ENCODE measurements around the gene ARIH1. TPM values are rescaled to one million over a fixed set of nuclear protein-coding genes. Genes with fewer than 3 reads are reported as not detected.

The ARIH1 gene
- total and polyA plus RNA-seq, 2 experiments from 2014 or later, result 93.1 to 132 TPM

Other genes starting within 250 kb of the ARIH1 start
- 1,894 and 2,333 TPM in 2 replicates for gene PKM, start 243.1 kb upstream of the ARIH1 start, total RNA-seq
- 2,112 and 2,578 TPM in 2 replicates for gene PKM, start 243.1 kb upstream of the ARIH1 start, polyA plus RNA-seq
- gene PARP6, start 201.8 kb upstream of the ARIH1 start, total RNA-seq, result 41.5 and 41.9 TPM in 2 replicates
- gene PARP6, start 201.8 kb upstream of the ARIH1 start, polyA plus RNA-seq, result 65.1 and 72.8 TPM in 2 replicates
- gene CELF6, start 154.2 kb upstream of the ARIH1 start, total RNA-seq, result 1.3 and 2.5 TPM in 2 replicates
- gene CELF6, start 154.2 kb upstream of the ARIH1 start, polyA plus RNA-seq, result 0.76 and 0.77 TPM in 2 replicates
- 49.5 and 63.5 TPM in 2 replicates for gene HEXA, start 98.3 kb upstream of the ARIH1 start, total RNA-seq
- gene HEXA, start 98.3 kb upstream of the ARIH1 start, polyA plus RNA-seq, result 108 and 155 TPM in 2 replicates
- not detected in 2 replicates for gene TMEM202, start 76.0 kb upstream of the ARIH1 start, total RNA-seq
- gene TMEM202, start 76.0 kb upstream of the ARIH1 start, polyA plus RNA-seq, result not detected in 2 replicates
- gene GOLGA6B, start 180.4 kb downstream of the ARIH1 start, total RNA-seq, result 0.80 TPM in 1 of 2 replicates, not detected in the other
- gene GOLGA6B, start 180.4 kb downstream of the ARIH1 start, polyA plus RNA-seq, result 0.32 TPM in 1 of 2 replicates, not detected in the other
- not detected in 2 replicates for gene HIGD2B, start 211.9 kb downstream of the ARIH1 start, total RNA-seq
- 0.99 TPM in 1 of 2 replicates, not detected in the other for gene HIGD2B, start 211.9 kb downstream of the ARIH1 start, polyA plus RNA-seq
- gene BBS4, start 211.9 kb downstream of the ARIH1 start, total RNA-seq, result 42.8 and 86.8 TPM in 2 replicates
- 37.9 and 50.0 TPM in 2 replicates for gene BBS4, start 211.9 kb downstream of the ARIH1 start, polyA plus RNA-seq